Activated B cell treated with CpG ODN at 0.5 μM for 24 hours (primary cell): Measurements from ENCODE around the gene MTMR2. TPM values are rescaled to one million over a fixed set of nuclear protein-coding genes. Genes with fewer than 3 reads are reported as not detected.

ENCODE experiments used
- ATAC-seq: fragments of 200-7000 bp; cut with Tn5 transposase; one replicate; pipeline ENCODE4 v1.10.0; 2021; ENCODE audit warnings: low read depth, mild to moderate bottlenecking, moderate library complexity
- CTCF ChIA-PET: fragments of 350-600 bp; sonication (Branson Sonifier 250); formaldehyde crosslinking; loops from one replicate; lab custom pipeline; 2021; ENCODE audit warnings: antibody characterized with exemption; lab: Charles Lee
- POLR2A ChIA-PET: fragments of 350-600 bp; sonication (Branson Sonifier 250); formaldehyde crosslinking; loops from one replicate; lab custom pipeline; 2021; ENCODE audit warnings: antibody characterized with exemption; lab: Charles Lee
- DNase-seq: peaks from one replicate; pipeline ENCODE4 v3.0.0; 2022
- H3K27ac Mint-ChIP-seq: one replicate; pipeline ENCODE4 v1.8.0; 2020; ENCODE audit warnings: mixed read lengths
- H3K27me3 Mint-ChIP-seq: one replicate; pipeline ENCODE4 v1.8.0; 2021; ENCODE audit warnings: mixed read lengths
- H3K36me3 Mint-ChIP-seq: one replicate; pipeline ENCODE4 v1.8.0; 2021; ENCODE audit warnings: low read depth, mixed read lengths
- H3K4me1 Mint-ChIP-seq: one replicate; pipeline ENCODE4 v1.8.0; 2021; ENCODE audit warnings: mixed read lengths
- H3K4me3 Mint-ChIP-seq: one replicate; pipeline ENCODE4 v1.8.0; 2020; ENCODE audit warnings: mild to moderate bottlenecking, mixed read lengths
- H3K9me3 Mint-ChIP-seq: one replicate; pipeline ENCODE4 v1.8.0; 2020; ENCODE audit warnings: mixed read lengths
- CTCF ChIP-seq: fragments of 200-600 bp; IDR thresholded peaks from one replicate; pipeline ENCODE4 v1.8.0; 2022; ENCODE audit warnings: antibody characterized with exemption, mild to moderate bottlenecking
- intact Hi-C: fragments of 100-400 bp; cut with micrococcal nuclease; formaldehyde crosslinking; loops from one replicate; pipeline ENCODE4 v1.15.1; 2024
- total RNA-seq: library from RNA; stranded (reverse); gene quantifications from 2 replicates; pipeline ENCODE4 v1.2.3, GENCODE V29; 2022

MTMR2 gene
- total RNA-seq, 1 donor from 2014 or later = 22.6 TPM

GRCh38 chr11:95794086-95794485 lies 129.8 kb downstream of the MTMR2 start:
- no peak overlapping the region for H3K4me3 Mint-ChIP-seq
- no peaks in the 10 kb centered on the region for H3K9me3 Mint-ChIP-seq
- CTCF ChIA-PET = no interaction called here
- TF ChIP-seq CTCF = no peak
- H3K4me1 Mint-ChIP-seq = peaks cover 34% of the 10 kb centered on the region
- DNase-seq = no peak
- POLR2A ChIA-PET = no interaction called here
- no peak for ATAC-seq
- H3K27ac Mint-ChIP-seq = no peak overlapping the region
- H3K36me3 Mint-ChIP-seq = peaks cover 19% of the 10 kb centered on the region
- H3K27me3 Mint-ChIP-seq = no peaks in the 10 kb centered on the region
- intact Hi-C loops = loop anchor here (5.0 kb wide), 2 partner anchors 128 to 448 kb away; partner anchors contain the start of gene MTMR2

- Mint-ChIP-seq H3K27ac (no peak overlapping the region), H3K4me1 (peaks cover 42% of the 10 kb centered on the region)
- POLR2A ChIA-PET = interaction anchor here (0.6 kb wide), 1 partner anchor 642 kb away, joined by 3 read pairs; no protein-coding TSS in a partner anchor
Measured at GRCh38 chr11:95793116-95793515, 130.8 kb downstream of the MTMR2 start.

GRCh38 chr11:95792700-95793099 lies 131.2 kb downstream of the MTMR2 start:
- no peaks in the 10 kb centered on the region for H3K9me3 Mint-ChIP-seq
- TF ChIP-seq CTCF = no peak
- no peak overlapping the region for H3K4me3 Mint-ChIP-seq
- intact Hi-C loops = loop anchor here (5.0 kb wide), 2 partner anchors 130 to 450 kb away; partner anchors contain the start of gene MTMR2
- ATAC-seq (no peak), DNase-seq (no peak)
- H3K27me3 Mint-ChIP-seq = no peaks in the 10 kb centered on the region
- POLR2A ChIA-PET = interaction anchor here (0.6 kb wide), 1 partner anchor 641 kb away, joined by 3 read pairs; no protein-coding TSS in a partner anchor
- CTCF ChIA-PET = no interaction called here
- H3K4me1 Mint-ChIP-seq = peaks cover 45% of the 10 kb centered on the region
- peaks cover 26% of the 10 kb centered on the region for H3K36me3 Mint-ChIP-seq
- H3K27ac Mint-ChIP-seq = no peak overlapping the region

More at GRCh38 chr11:95793116-95793515, 130.8 kb downstream of the MTMR2 start:
- Mint-ChIP-seq H3K9me3 (no peaks in the 10 kb centered on the region), H3K27me3 (no peaks in the 10 kb centered on the region), H3K36me3 (peaks cover 22% of the 10 kb centered on the region), H3K4me3 (no peak overlapping the region)
- ATAC-seq (no peak), DNase-seq (no peak)
- intact Hi-C loops = loop anchor here (5.0 kb wide), 2 partner anchors 129 to 449 kb away; partner anchors contain the start of gene MTMR2
- CTCF ChIA-PET = no interaction called here
- TF ChIP-seq CTCF = no peak

- no peak for TF ChIP-seq CTCF
- Mint-ChIP-seq H3K36me3 (peaks cover 30% of the 10 kb centered on the region), H3K4me3 (peak overlapping the region; percentile 100), H3K4me1 (peaks cover 45% of the 10 kb centered on the region), H3K9me3 (no peaks in the 10 kb centered on the region), H3K27ac (no peak overlapping the region), H3K27me3 (no peaks in the 10 kb centered on the region)
- intact Hi-C loops = loop anchor here (5.0 kb wide), 2 partner anchors 130 to 450 kb away; partner anchors contain the start of gene MTMR2
- ATAC-seq (no peak), DNase-seq (no peak)
- ChIA-PET POLR2A (interaction anchor here (2.8 to 3.8 kb wide), 2 partner anchors 597 to 819 kb away, joined by 11 to 29 read pairs; partner anchors contain the start of genes CCDC82, CWC15, JRKL and KDM4D), CTCF (interaction anchor here (1.9 kb wide), 1 partner anchor 640 kb away, joined by 7 read pairs; no protein-coding TSS in a partner anchor)
Measured at GRCh38 chr11:95792200-95792599, 131.7 kb downstream of the MTMR2 start.

GRCh38 chr11:95791709-95792033 lies 132.2 kb downstream of the MTMR2 start:
- no peaks in the 10 kb centered on the region for H3K27me3 Mint-ChIP-seq
- ChIA-PET CTCF (interaction anchor here (1.3 to 1.9 kb wide), 2 partner anchors 45 to 640 kb away, joined by 3 to 7 read pairs; no protein-coding TSS in a partner anchor), POLR2A (interaction anchor here (2.8 to 3.8 kb wide), 3 partner anchors 81 to 818 kb away, joined by 11 to 29 read pairs (median 12); partner anchors contain the start of genes CCDC82, CWC15, JRKL and KDM4D)
- DNase-seq = no peak
- TF ChIP-seq CTCF = no peak
- peaks cover 47% of the 10 kb centered on the region for H3K4me1 Mint-ChIP-seq
- H3K4me3 Mint-ChIP-seq = peak overlapping the region; percentile 100
- H3K9me3 Mint-ChIP-seq = no peaks in the 10 kb centered on the region
- H3K27ac Mint-ChIP-seq = peak overlapping the region; percentile 100
- intact Hi-C loops = loop anchor here (5.0 kb wide), 2 partner anchors 131 to 451 kb away; partner anchors contain the start of gene MTMR2
- peaks cover 34% of the 10 kb centered on the region for H3K36me3 Mint-ChIP-seq
- no peak for ATAC-seq
